K562 (cell line): ENCODE results near the gene SEC63. TPM values are rescaled to one million over a fixed set of nuclear protein-coding genes. Genes with fewer than 3 reads are reported as not detected.

Experiments
- ATAC-seq: fragments of 200-7000 bp; cut with Tn5 transposase; 3 replicates; pipeline ENCODE4 v1.9.1; 2020; ENCODE audit warnings: moderate library complexity
- BruUV-seq: library from RNA; stranded (reverse); fragments of 400-500 nt; replicated peaks from 2 replicates; lab custom pipeline; 2021; lab: Mats Ljungman, UMichigan
- CTCF ChIA-PET: fragments of 300-600 bp; formaldehyde crosslinking; extraction: SDS; loops from one replicate; lab custom pipeline; 2021; ENCODE audit warnings: low intra/inter-chr PET ratio; lab: Yijun Ruan, JAX
- POLR2A ChIA-PET: fragments of 300-600, 350-650 bp; sonication (Branson Sonifier 250); formaldehyde crosslinking; extraction: SDS; loops from one replicate; lab custom pipeline; 2021; ENCODE audit warnings: antibody characterized with exemption, inconsistent platforms; lab: Yijun Ruan, JAX
- DNase-seq, 4 experiments: peaks; one replicate each; pipeline versions ENCODE4 v3.0.0 to v3.0.0-alpha.2; 2011 to 2018; ENCODE audit warnings: low spot score in 3 of 4, mixed read lengths in 3 of 4; ENCODE audit errors: extremely low read depth in 1 of 4
- FAIRE-seq: peaks from 2 replicates; lab custom pipeline; 2011; peaks lifted over from hg19 to GRCh38; lab: Jason Lieb, UNC
- H2AFZ ChIP-seq: 2 replicates; pipeline ENCODE4 v1.6.0; 2011; ENCODE audit warnings: low read depth, low read length, control low read depth, inconsistent platforms
- H3K27ac ChIP-seq: fragments of 200-600 bp; 3 replicates; pipeline ENCODE4 v1.8.0; 2011; ENCODE audit warnings: low read depth, mild to moderate bottlenecking, control low read depth, inconsistent platforms, low read length, moderate library complexity, mixed read lengths; ENCODE audit errors: extremely low read depth
- H3K27me3 ChIP-seq, 2 experiments: fragments of 300-600 bp in 1 of 2; 2 replicates in 1 of 2; 3 replicates in 1 of 2; pipeline versions ENCODE4 v1.6.0 to v1.8.0; 2011; ENCODE audit warnings: inconsistent platforms in 2 of 2, low read length in 2 of 2, mild to moderate bottlenecking in 1 of 2, mixed read lengths in 1 of 2, moderate library complexity in 1 of 2; ENCODE audit not compliant: control insufficient read depth in 2 of 2, insufficient read depth in 2 of 2
- H3K36me3 ChIP-seq: fragments of 300-600 bp; 3 replicates; pipeline ENCODE4 v1.8.0; 2011; ENCODE audit warnings: mild to moderate bottlenecking, low read length, inconsistent platforms; ENCODE audit not compliant: control insufficient read depth, insufficient read depth
- H3K4me1 ChIP-seq, 2 experiments: fragments of 200-600 bp in 1 of 2; replicated peaks in 1 of 2; 2 replicates in 1 of 2; 3 replicates in 1 of 2; pipeline versions ENCODE4 v1.5.1 to v1.8.0; 2011; ENCODE audit warnings: inconsistent platforms in 2 of 2, low read length in 2 of 2, mild to moderate bottlenecking in 1 of 2, mixed read lengths in 1 of 2, moderate library complexity in 1 of 2; ENCODE audit not compliant: control insufficient read depth in 2 of 2, insufficient read depth in 2 of 2
- H3K4me2 ChIP-seq: 2 replicates; pipeline ENCODE4 v1.6.1; 2011; ENCODE audit warnings: low read length, control low read depth, inconsistent platforms, mixed read lengths; ENCODE audit not compliant: insufficient read depth
- H3K4me3 ChIP-seq: fragments of 200-600 bp; sonication (generic), shearing (Covaris generic); 2 replicates; pipeline ENCODE4 v1.5.1; 2016; ENCODE audit warnings: control low read depth, inconsistent platforms
- H3K79me2 ChIP-seq: fragments of 200-600 bp; 3 replicates; pipeline ENCODE4 v1.8.0; 2011; ENCODE audit warnings: low read length, inconsistent platforms; ENCODE audit not compliant: control insufficient read depth, insufficient read depth
- H3K9ac ChIP-seq, 2 experiments: 2 replicates each; pipeline versions ENCODE4 v1.6.0 to v1.6.1; 2011; ENCODE audit warnings: low read depth in 2 of 2, low read length in 2 of 2, control low read depth in 1 of 2, inconsistent platforms in 1 of 2, mild to moderate bottlenecking in 1 of 2, mixed read lengths in 1 of 2; ENCODE audit not compliant: insufficient read depth in 1 of 2
- H3K9me1 ChIP-seq: one replicate; pipeline ENCODE4 v1.6.0; 2011; ENCODE audit warnings: inconsistent platforms, mild to moderate bottlenecking, low read length, moderate library complexity; ENCODE audit not compliant: control insufficient read depth, insufficient read depth
- H3K9me3 ChIP-seq: replicated peaks from 2 replicates; pipeline ENCODE4 v1.5.1; 2011; ENCODE audit warnings: low read depth, low read length, inconsistent platforms; ENCODE audit not compliant: control insufficient read depth, insufficient read depth
- H4K20me1 ChIP-seq: replicated peaks from 2 replicates; pipeline ENCODE4 v1.6.1; 2011; ENCODE audit warnings: low read length, inconsistent platforms, mixed read lengths; ENCODE audit not compliant: control insufficient read depth, insufficient read depth
- BRCA1 ChIP-seq, 2 experiments: fragments of 450-650 bp in 1 of 2; sonication (generic) in 1 of 2; formaldehyde crosslinking in 1 of 2; IDR thresholded peaks; 2 replicates each; pipeline versions ENCODE4 v1.5.0 to v1.6.1; 2017 to 2020; ENCODE audit warnings: mild to moderate bottlenecking in 1 of 2, missing genetic modification reagents in 1 of 2
- BRD9 ChIP-seq: fragments of 450-650 bp; IDR thresholded peaks from 2 replicates; pipeline ENCODE4 v1.6.1; 2018; ENCODE audit warnings: low read depth; ENCODE audit not compliant: partially characterized antibody
- KLF16 ChIP-seq: IDR thresholded peaks from 2 replicates; pipeline ENCODE4 v1.6.1; 2016; ENCODE audit warnings: antibody characterized with exemption
- LCOR ChIP-seq: sonication (generic); formaldehyde crosslinking; IDR thresholded peaks from 2 replicates; pipeline ENCODE4 v1.8.0; 2022; ENCODE audit warnings: mild to moderate bottlenecking, missing genetic modification reagents
- LEF1 ChIP-seq: fragments of 450-650 bp; IDR thresholded peaks from 2 replicates; pipeline ENCODE4 v1.6.1; 2016; ENCODE audit warnings: mild to moderate bottlenecking
- NCOA6 ChIP-seq: fragments of 450-650 bp; IDR thresholded peaks from 2 replicates; pipeline ENCODE4 v1.6.1; 2017; ENCODE audit warnings: mild to moderate bottlenecking
- POLR2G ChIP-seq: fragments of 200-400 bp; formaldehyde crosslinking; IDR thresholded peaks from 2 replicates; pipeline ENCODE4 v1.6.1; 2017; ENCODE audit warnings: low read depth, mild to moderate bottlenecking, antibody characterized with exemption, low read length, moderate library complexity
- SMAD4 ChIP-seq: fragments of 250-450 bp; sonication (Bioruptor Pico); conservative IDR thresholded peaks from 2 replicates; pipeline ENCODE4 v1.8.0; 2021; ENCODE audit warnings: inconsistent platforms, mild to moderate bottlenecking, moderate library complexity
- SNRNP70 ChIP-seq: fragments of 200-400 bp; formaldehyde crosslinking; optimal IDR thresholded peaks from 2 replicates; pipeline ENCODE3; 2017; ENCODE audit warnings: low read depth, low read length
- ZNF124 ChIP-seq: sonication (generic); formaldehyde crosslinking; IDR thresholded peaks from 2 replicates; pipeline ENCODE4 v1.8.1; 2022; ENCODE audit warnings: missing genetic modification reagents
- ZNF134 ChIP-seq: fragments of 250-450 bp; sonication (Bioruptor Pico); conservative IDR thresholded peaks from 2 replicates; pipeline ENCODE4 v1.4.0; 2020
- WGBS: fragments of 100-300 bp; shearing (Covaris generic); methylation state at CpG from one replicate; pipeline ENCODE4 v1.1.6; 2016; ENCODE audit warnings: low coverage, mixed read lengths; ENCODE audit not compliant: insufficient coverage; ENCODE audit errors: missing lambda C conversion rate; 5-methylcytosine and 5-hydroxymethylcytosine counted together
- in situ Hi-C: fragments of 300-500 bp; cut with MboI; formaldehyde crosslinking; loops from 4 replicates; pipeline ENCODE4 v1.15.0; 2018; ENCODE audit warnings: inconsistent platforms, mixed read lengths
- intact Hi-C: fragments of 100-400 bp; cut with micrococcal nuclease; formaldehyde crosslinking; loops from 2 replicates; pipeline ENCODE4 v1.14.2; 2022
- polyA plus RNA-seq, 8 experiments: library from polyadenylated mRNA; depleted of rRNA in 4 of 8; stranded (reverse) in 5 of 8; unstranded in 3 of 8; fragments of >200 nt; fragmentation: Nextera tagmentation in 2 of 8; fragmentation: Illumina TruSeq in 1 of 8; extraction: Ambion mirVana in 2 of 8; extraction: Trizol in 1 of 8; gene quantifications; 2 replicates each; pipeline versions ENCODE4 v1.2.1 to v1.2.3, GENCODE V29; 2011 to 2014; ENCODE audit warnings: inconsistent platforms in 1 of 8, missing spikeins in 1 of 8
- total RNA-seq, 7 experiments: library from RNA; depleted of rRNA in 6 of 7; stranded (reverse); fragments of >200 nt in 6 of 7; fragmentation: Illumina TruSeq in 2 of 7; extraction: Trizol in 2 of 7; gene quantifications; 2 replicates each; pipeline versions ENCODE4 v1.2.1 to v1.2.3, GENCODE V29; 2011 to 2021; ENCODE audit warnings: low replicate concordance in 1 of 7

SEC63 gene
- total and polyA plus RNA-seq, 9 of the 15 experiments (the other 6 are each of a cell fraction or from before 2014, with no cell fraction given) = 13.8 to 74.6 (median 28.4) TPM

DNA sequence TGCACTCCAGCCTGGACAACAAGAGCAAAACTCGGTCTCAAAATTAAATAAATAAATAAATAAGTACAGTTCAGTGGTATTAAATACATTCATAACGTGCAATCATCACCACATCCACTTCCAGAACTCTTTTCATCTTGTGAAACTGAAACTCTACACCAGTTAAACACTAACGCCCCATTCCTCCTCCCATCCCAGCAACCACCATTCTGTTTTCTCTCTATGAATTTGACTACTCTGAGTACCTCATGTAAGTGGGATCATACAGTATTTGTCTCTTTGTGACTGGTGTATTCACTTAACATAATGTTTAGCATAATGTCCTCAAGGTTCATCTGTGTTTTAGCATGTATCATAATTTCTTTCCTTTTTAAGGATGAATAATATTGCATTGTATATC lies 104.8 kb downstream of the SEC63 start:
- Histone ChIP-seq H3K27me3 (no peaks in the 10 kb centered on the region), H3K9me3 (no peaks in the 10 kb centered on the region), H3K9ac (no peak overlapping the region), H4K20me1 (no peaks in the 10 kb centered on the region), H2AFZ (no peak overlapping the region), H3K79me2 (no peaks in the 10 kb centered on the region), H3K36me3 (no peaks in the 10 kb centered on the region), H3K4me2 (no peak overlapping the region), H3K4me3 (no peak overlapping the region), H3K9me1 (no peaks in the 10 kb centered on the region), H3K4me1 (peaks cover 2 to 4% of the 10 kb centered on the region in 2 experiments; a peak in 3 of 5 replicates), H3K27ac (no peak overlapping the region)
- ChIA-PET CTCF (no interaction called here), POLR2A (no interaction called here)
- FAIRE-seq = no peak
- intact Hi-C loops = no loop called here
- BruUV-seq = no TSS peak
- in situ Hi-C loops = no loop called here
- TF ChIP-seq BRCA1 (IDR thresholded peaks at IDR 0.05) (no peak), BRCA1 (CRISPR knock-in tag; IDR thresholded peaks at IDR 0.05) (no peak), LEF1 (no peak), ZNF134 (CRISPR knock-in tag) (no peak), SMAD4 (no peak), SNRNP70 (no peak), KLF16 (no peak), BRD9 (no peak), NCOA6 (no peak), LCOR (CRISPR knock-in tag) (no peak), POLR2G (no peak), ZNF124 (CRISPR knock-in tag) (no peak)
- DNase-seq = no peak
- no peak for ATAC-seq
- 19% methylated on average over 3 of the region's 3 CpGs for WGBS
